Activated CD4-positive, alpha-beta T cell treated with anti-CD3 and anti-CD28 coated beads, Interleukin-10, Interleukin-2, amounts not matched to agents 100 ng/mL and 50 ng/mL, durations not matched to agents 16 hours and 8 hours (primary cell): Measurements from ENCODE around the gene SLC30A4.

Experiments used
- DNase-seq: peaks from one replicate; pipeline ENCODE4 v3.0.0-alpha.2; 2020

SLC30A4 gene

GRCh38 chr15:45499426-45499825, 23.1 kb downstream of the SLC30A4 start:
- no peak for DNase-seq

- DNase-seq, result no peak
Measured at GRCh38 chr15:45498701-45499100, 23.9 kb downstream of the SLC30A4 start.

- no peak for DNase-seq
Measured at GRCh38 chr15:45497261-45497660, 25.3 kb downstream of the SLC30A4 start.

- no peak for DNase-seq
Measured at GRCh38 chr15:45496658-45497057, 25.9 kb downstream of the SLC30A4 start.

GRCh38 chr15:45495588-45495987, 27.0 kb downstream of the SLC30A4 start:
- DNase-seq, result no peak

GRCh38 chr15:45489690-45490238, 32.8 kb downstream of the SLC30A4 start:
- no peak for DNase-seq

- no peak for DNase-seq
Measured at GRCh38 chr15:45486317-45486716, 36.2 kb downstream of the SLC30A4 start.

- DNase-seq, result no peak
Measured at GRCh38 chr15:45481135-45481534, 41.4 kb downstream of the SLC30A4 start.

GRCh38 chr15:45476410-45476809, 46.1 kb downstream of the SLC30A4 start:
- no peak for DNase-seq

GRCh38 chr15:45474799-45475198, 47.8 kb downstream of the SLC30A4 start:
- DNase-seq, result no peak

- DNase-seq, result no peak
Measured at GRCh38 chr15:45473068-45473467, 49.5 kb downstream of the SLC30A4 start.

GRCh38 chr15:45471151-45471550, 51.4 kb downstream of the SLC30A4 start:
- no peak for DNase-seq

- no peak for DNase-seq
Measured at GRCh38 chr15:45469441-45469840, 53.1 kb downstream of the SLC30A4 start.

- DNase-seq, result no peak
Measured at GRCh38 chr15:45469027-45469426, 53.5 kb downstream of the SLC30A4 start.

- DNase-seq, result no peak
Measured at GRCh38 chr15:45468294-45468693, 54.3 kb downstream of the SLC30A4 start.

- peak; percentile 79 for DNase-seq
Measured at GRCh38 chr15:45458746-45459403, 63.7 kb downstream of the SLC30A4 start.

- peak; percentile 88 for DNase-seq
Measured at GRCh38 chr15:45457641-45458539, 64.7 kb downstream of the SLC30A4 start.

GRCh38 chr15:45457220-45457619, 65.3 kb downstream of the SLC30A4 start:
- DNase-seq, result no peak

- peak; percentile 90 for DNase-seq
Measured at GRCh38 chr15:45456212-45457106, 66.1 kb downstream of the SLC30A4 start.

- DNase-seq, result peak; percentile 90
Measured at GRCh38 chr15:45454814-45455213, 67.7 kb downstream of the SLC30A4 start.

GRCh38 chr15:45451265-45451664, 71.3 kb downstream of the SLC30A4 start:
- DNase-seq, result no peak

- no peak for DNase-seq
Measured at GRCh38 chr15:45449916-45450867, 72.4 kb downstream of the SLC30A4 start.
